HEK293T (cell line): ENCODE results near the gene RNF187.

Experiments
- ELF4 ChIP-seq: fragments of 450-650 bp; IDR thresholded peaks from 2 replicates; pipeline ENCODE4 v1.6.1; 2017; ENCODE audit warnings: antibody characterized with exemption
- FOXM1 ChIP-seq: fragments of 450-650 bp; IDR thresholded peaks from 2 replicates; pipeline ENCODE4 v1.6.1; 2017; ENCODE audit warnings: mild to moderate bottlenecking, borderline replicate concordance
- NFRKB ChIP-seq: fragments of 450-650 bp; IDR thresholded peaks from 2 replicates; pipeline ENCODE4 v1.6.1; 2016; ENCODE audit warnings: mild to moderate bottlenecking, moderate library complexity
- PKNOX1 ChIP-seq: fragments of 450-650 bp; IDR thresholded peaks from 2 replicates; pipeline ENCODE4 v1.6.1; 2016
- SP1 ChIP-seq: fragments of 450-650 bp; IDR thresholded peaks from 2 replicates; pipeline ENCODE4 v1.6.1; 2017

DNA sequence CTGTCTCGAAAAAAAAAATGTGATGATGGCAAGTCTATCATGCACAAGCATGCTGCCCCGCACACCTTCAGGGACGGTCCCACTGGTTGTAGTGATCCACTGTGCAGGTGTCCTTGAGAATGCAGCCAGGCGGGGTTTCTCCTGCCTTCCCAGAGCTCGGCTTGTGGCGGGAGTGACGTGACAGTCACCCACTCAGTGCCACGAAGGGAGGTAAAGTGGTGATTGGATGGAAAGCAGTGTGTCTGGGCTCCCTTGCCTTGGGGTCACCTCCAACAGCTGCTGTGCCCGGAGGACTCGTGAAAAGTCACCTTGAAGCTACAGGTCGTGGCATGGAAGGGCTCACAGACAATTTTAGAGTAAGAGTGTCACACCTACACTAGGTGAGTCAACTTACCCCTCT, 37.0 kb upstream of the RNF187 start:
- no peak for TF ChIP-seq NFRKB
- no peak for TF ChIP-seq PKNOX1
- TF ChIP-seq SP1, result no peak
- TF ChIP-seq ELF4, result no peak
- TF ChIP-seq FOXM1, result no peak
